ENCODE data around the gene ZNF598.
"Not testable (repeated sequence)": the region's sequence is repeated elsewhere in the genome, so short reads cannot be mapped to it uniquely, and the experiment has no call there.

The ZNF598 gene

DNA sequence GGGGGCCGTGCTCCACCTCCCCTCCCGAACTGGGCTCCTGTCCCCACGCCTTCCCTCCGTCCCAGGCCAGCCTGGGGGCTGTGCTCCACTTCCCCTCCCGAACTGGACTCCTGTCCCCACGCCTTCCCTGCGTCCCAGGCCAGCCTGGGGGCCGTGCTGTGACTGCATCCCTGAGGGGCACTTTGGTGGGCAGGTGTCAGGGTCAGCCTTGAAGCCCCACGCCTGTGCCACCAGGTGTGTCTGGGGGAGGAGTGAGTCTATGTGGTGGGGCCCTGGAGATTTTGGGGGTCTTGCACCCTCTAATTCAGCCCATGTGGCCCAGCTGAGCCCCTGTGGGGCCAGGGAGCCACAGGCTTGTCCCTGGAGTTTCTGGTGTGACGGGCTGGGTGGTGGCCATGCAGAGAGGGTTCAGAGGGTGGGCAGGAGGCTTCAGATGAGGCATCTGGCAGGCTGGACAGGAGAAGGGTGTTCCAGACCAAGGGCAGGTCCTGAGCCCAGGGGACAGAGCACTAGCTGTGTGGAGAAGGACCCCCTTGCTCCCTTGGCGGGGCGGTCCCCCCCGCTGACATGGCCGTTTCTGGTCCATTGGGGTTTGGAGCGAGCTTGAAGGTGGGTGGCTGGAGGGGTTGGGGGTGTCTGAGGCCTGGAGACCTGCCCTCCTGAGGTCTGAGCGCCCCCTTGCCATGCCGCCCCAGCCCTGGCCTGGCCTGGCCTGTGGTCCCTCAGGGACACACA is 25.2 kb upstream of the ZNF598 start:
- no peaks in the 10 kb centered on the region for H3K9me3 ChIP-seq
- no peaks in the 10 kb centered on the region for H3K36me3 ChIP-seq
- TF ChIP-seq, protein P1, sequence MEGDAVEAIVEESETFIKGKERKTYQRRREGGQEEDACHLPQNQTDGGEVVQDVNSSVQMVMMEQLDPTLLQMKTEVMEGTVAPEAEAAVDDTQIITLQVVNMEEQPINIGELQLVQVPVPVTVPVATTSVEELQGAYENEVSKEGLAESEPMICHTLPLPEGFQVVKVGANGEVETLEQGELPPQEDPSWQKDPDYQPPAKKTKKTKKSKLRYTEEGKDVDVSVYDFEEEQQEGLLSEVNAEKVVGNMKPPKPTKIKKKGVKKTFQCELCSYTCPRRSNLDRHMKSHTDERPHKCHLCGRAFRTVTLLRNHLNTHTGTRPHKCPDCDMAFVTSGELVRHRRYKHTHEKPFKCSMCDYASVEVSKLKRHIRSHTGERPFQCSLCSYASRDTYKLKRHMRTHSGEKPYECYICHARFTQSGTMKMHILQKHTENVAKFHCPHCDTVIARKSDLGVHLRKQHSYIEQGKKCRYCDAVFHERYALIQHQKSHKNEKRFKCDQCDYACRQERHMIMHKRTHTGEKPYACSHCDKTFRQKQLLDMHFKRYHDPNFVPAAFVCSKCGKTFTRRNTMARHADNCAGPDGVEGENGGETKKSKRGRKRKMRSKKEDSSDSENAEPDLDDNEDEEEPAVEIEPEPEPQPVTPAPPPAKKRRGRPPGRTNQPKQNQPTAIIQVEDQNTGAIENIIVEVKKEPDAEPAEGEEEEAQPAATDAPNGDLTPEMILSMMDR (IDR thresholded peaks at IDR 0.05; ENCODE audit: low read depth, low read length) = no peak
- no peak for DNase-seq
- peaks cover 32% of the 10 kb centered on the region for H3K4me1 ChIP-seq
- no peak overlapping the region for H3K4me3 ChIP-seq (ENCODE audit: low read depth, low read length)
- H3K27me3 ChIP-seq = no peaks in the 10 kb centered on the region

DNA sequence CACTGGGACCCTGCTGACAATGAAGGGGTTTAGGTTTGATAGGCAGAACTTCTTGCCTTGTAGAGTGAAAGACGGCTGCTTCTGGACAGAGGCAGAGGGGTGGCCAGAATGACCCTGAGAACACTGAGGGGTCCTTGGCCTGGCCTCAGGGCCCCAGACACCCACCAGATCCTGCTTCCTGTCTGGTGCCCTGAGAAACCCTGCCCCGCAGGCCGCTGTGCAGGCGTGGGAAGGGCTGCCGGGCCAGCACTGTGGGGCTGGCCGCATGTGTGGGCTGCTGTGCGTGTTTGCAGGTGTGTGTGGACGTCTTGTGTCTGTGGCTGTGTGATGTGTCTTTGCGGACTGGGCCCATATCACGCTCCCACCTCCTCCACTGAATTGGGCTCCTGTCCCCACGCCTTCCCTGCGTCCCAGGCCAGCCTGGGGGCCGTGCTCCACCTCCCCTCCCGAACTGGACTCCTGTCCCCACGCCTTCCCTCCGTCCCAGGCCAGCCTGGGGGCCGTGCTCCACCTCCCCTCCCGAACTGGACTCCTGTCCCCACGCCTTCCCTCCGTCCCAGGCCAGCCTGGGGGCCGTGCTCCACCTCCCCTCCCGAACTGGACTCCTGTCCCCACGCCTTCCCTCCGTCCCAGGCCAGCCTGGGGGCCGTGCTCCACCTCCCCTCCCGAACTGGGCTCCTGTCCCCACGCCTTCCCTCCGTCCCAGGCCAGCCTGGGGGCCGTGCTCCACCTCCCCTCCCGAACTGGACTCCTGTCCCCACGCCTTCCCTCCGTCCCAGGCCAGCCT is 24.5 kb upstream of the ZNF598 start:
- not testable (repeated sequence) for H3K27me3 ChIP-seq; DNase-seq; H3K9me3 ChIP-seq; H3K36me3 ChIP-seq; H3K4me3 ChIP-seq (ENCODE audit: low read depth, low read length)
- peaks cover 24% of the 10 kb centered on the region for H3K4me1 ChIP-seq

DNA sequence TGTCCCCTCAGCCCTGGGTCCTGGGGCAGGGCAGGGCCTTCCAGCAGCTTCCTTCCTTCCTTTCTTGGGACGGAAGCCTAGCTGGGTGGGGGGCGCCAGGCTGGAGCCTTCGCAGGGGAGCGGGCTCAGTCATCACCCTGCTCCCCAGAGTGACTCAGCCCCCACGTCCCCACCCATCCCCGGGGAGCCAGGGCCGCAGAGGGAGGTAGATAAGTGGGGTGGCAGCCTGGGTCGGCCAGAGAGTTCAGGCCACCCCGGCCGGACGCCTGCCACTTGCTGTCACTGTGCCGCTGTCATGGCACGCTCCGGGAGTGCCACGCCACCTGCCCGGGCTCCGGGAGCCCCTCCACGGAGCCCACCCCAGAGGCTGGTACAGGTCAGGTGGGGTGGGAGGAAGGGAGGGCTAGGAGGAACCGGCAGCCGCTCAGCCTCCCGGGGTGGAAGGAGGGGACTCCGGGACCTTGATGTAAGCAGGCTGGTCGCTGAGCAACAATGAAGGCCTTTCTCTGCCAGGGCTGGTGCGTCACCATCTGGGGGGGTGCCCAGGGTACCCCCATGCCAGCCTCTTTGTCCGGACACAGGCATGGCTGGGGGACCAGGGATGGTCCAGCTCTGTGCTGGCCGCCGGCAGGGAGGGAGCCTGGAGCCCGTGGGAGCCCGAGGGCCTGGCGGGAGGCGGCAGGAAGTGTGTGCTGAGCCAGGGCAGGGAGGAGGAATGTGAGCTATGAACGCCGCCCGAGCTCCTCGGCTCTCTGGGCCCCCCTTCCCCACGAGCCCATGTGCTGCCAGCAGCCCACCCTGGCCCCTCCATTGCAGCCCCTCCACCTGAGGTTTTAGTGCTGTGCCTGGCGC is 23.7 kb upstream of the ZNF598 start:
- no peaks in the 10 kb centered on the region for H3K36me3 ChIP-seq
- TF ChIP-seq, protein P1 (IDR thresholded peaks at IDR 0.05; ENCODE audit: low read depth, low read length) = no peak
- H3K27me3 ChIP-seq = no peaks in the 10 kb centered on the region
- no peak for DNase-seq
- peaks cover 17% of the 10 kb centered on the region for H3K4me1 ChIP-seq
- H3K9me3 ChIP-seq = no peaks in the 10 kb centered on the region
- no peak overlapping the region for H3K4me3 ChIP-seq (ENCODE audit: low read depth, low read length)

DNA sequence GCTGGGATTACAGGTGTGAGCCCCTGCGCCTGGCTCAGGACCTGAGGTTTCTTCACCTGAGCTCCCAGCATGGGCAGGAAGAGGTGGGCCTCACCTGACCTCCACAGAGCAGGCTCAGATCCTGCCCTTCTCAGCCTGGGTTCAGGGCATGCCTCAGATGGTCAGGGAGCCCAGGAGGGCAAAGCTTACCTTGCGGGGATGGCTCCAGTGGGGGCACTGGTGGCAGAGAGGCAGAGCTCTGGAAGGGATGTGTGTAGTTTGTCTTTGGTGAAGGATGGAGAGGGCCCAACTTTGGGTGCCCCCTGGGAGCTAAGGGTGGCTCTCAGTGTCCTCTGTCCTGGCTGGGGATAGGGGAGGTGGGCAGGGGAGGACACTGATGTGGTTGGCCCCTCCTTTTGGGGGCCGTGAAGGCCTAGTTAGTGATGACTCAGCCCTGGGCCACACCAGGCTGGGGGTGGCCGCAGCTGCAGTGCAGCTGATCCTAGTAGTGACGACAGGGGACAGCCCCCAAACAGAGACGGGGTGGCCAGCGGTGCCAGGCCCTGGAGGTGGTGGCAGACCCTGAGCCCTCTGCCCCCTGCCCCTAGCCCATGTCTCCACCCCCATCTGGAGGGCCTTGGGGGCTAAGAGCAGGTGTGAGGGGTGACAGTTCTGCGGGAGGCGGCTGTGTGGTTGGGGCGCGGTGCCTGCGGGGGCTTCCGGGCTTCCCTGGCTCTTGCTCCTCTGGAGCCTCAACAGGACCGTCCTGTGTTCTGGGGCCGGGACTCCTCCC is 22.9 kb upstream of the ZNF598 start:
- H3K27me3 ChIP-seq = no peaks in the 10 kb centered on the region
- H3K36me3 ChIP-seq = no peaks in the 10 kb centered on the region
- H3K9me3 ChIP-seq = no peaks in the 10 kb centered on the region
- H3K4me3 ChIP-seq (ENCODE audit: low read depth, low read length) = no peak overlapping the region
- peaks cover 17% of the 10 kb centered on the region for H3K4me1 ChIP-seq
- DNase-seq = no peak
- TF ChIP-seq, protein P1 (IDR thresholded peaks at IDR 0.05; ENCODE audit: low read depth, low read length) = no peak

DNA sequence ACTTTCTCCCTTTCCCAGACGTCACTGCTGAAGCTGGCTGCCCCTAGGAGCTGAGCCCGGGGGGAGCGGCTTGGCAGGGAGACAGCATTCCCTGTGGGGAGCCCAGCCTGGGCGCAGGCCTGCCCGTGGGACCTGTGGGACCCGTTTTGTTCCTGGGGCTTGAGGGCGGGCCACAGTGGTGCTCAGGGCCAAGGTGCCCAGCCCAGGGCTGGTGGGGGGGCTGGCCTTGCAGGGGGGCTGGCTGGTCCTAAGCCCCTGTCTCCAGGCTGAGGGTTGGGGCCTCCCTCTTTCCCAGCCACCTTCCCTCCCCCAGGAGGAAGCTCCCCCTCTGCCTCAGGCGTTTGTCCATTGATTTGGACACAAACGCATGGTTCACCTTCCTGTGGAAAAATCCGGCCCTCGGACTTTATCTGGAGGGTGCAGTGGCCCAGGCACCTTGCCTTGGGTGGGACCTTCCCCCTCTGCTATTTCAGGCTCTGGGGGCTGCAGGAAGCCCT is 21.5 kb upstream of the ZNF598 start:
- Histone ChIP-seq H3K36me3 (no peaks in the 10 kb centered on the region), H3K4me3 (ENCODE audit: low read depth, low read length) (no peak overlapping the region), H3K4me1 (peaks cover 15% of the 10 kb centered on the region), H3K27me3 (no peaks in the 10 kb centered on the region), H3K9me3 (no peaks in the 10 kb centered on the region)
- TF ChIP-seq, protein P1 (IDR thresholded peaks at IDR 0.05; ENCODE audit: low read depth, low read length) = no peak
- no peak for DNase-seq

DNA sequence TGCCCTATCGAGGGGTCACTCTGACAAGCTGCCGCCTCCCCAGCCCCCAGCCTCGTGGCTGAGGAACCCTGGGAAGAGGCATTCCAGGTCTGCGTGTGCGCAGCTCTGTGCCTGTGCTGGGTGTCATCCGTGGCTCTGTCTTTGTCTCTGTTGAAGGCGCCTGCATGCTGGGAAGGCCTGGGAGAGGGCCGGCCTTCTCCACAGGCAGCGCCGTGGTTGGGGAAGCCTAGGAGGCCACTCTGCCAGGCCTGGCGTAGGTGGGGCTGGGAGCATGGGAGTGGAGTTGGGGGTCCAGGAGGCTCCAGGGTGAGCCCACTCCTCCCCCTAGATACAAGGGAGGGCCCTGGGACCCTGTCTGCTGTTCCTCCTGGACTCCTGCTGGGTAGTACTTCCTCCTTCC is 20.4 kb upstream of the ZNF598 start:
- Histone ChIP-seq H3K27me3 (no peaks in the 10 kb centered on the region), H3K9me3 (no peaks in the 10 kb centered on the region), H3K36me3 (no peaks in the 10 kb centered on the region), H3K4me3 (ENCODE audit: low read depth, low read length) (no peak overlapping the region), H3K4me1 (peaks cover 7% of the 10 kb centered on the region)
- no peak for DNase-seq
- TF ChIP-seq, protein P1 (IDR thresholded peaks at IDR 0.05; ENCODE audit: low read depth, low read length) = no peak
